GM12878 (cell line): ENCODE results near the gene IL21. TPM values are rescaled to one million over a fixed set of nuclear protein-coding genes. Genes with fewer than 3 reads are reported as not detected.

Source experiments
- ATAC-seq: fragments of 200-7000 bp; cut with Tn5 transposase; 3 replicates; pipeline ENCODE4 v1.9.1; 2020; ENCODE audit warnings: mild to moderate bottlenecking, moderate library complexity
- BruUV-seq: library from RNA; stranded (reverse); fragments of 400-500 nt; replicated peaks from 2 replicates; lab custom pipeline; 2021; lab: Mats Ljungman, UMichigan
- CTCF ChIA-PET: fragments of 300-600 bp; sonication (Branson Sonifier 250); formaldehyde crosslinking; extraction: SDS; loops from one replicate; lab custom pipeline; 2021; ENCODE audit warnings: inconsistent platforms; lab: Yijun Ruan, JAX
- POLR2A ChIA-PET: fragments of 350-600 bp; formaldehyde crosslinking; extraction: SDS; loops from one replicate; lab custom pipeline; 2021; ENCODE audit warnings: inconsistent platforms; lab: Charles Lee
- RAD21 ChIA-PET: fragments of 300-600 bp; sonication (Branson Sonifier 250); formaldehyde crosslinking; loops from one replicate; lab custom pipeline; 2023; ENCODE audit warnings: antibody characterized with exemption; ENCODE audit not compliant: unreplicated experiment; lab: Charles Lee
- SMC1A ChIA-PET: fragments of 300-600 bp; sonication (Branson Sonifier 250); formaldehyde crosslinking; loops from one replicate; lab custom pipeline; 2023; ENCODE audit not compliant: unreplicated experiment, uncharacterized antibody; lab: Charles Lee
- DNase-seq: peaks from one replicate; pipeline ENCODE4 v3.0.0-alpha.2; 2011; ENCODE audit warnings: low read depth, low spot score
- FAIRE-seq: peaks from 3 replicates; lab custom pipeline; 2011; peaks lifted over from hg19 to GRCh38; lab: Jason Lieb, UNC
- H2AFZ ChIP-seq: 2 replicates; pipeline ENCODE4 v1.6.0; 2011; ENCODE audit warnings: low read depth, low read length, control low read depth; ENCODE audit not compliant: control insufficient read depth
- H3K27ac ChIP-seq: 2 replicates; pipeline ENCODE4 v1.5.1; 2011; ENCODE audit warnings: control low read depth; ENCODE audit not compliant: control insufficient read depth, insufficient read depth
- H3K27me3 ChIP-seq, 2 experiments: replicated peaks in 1 of 2; 2 replicates each; pipeline versions ENCODE4 v1.6.0 to v1.6.1; 2011; ENCODE audit warnings: low read length in 1 of 2; ENCODE audit not compliant: control insufficient read depth in 2 of 2, insufficient read depth in 2 of 2
- H3K36me3 ChIP-seq, 2 experiments: 2 replicates each; pipeline ENCODE4 v1.5.1; 2011; ENCODE audit warnings: low read length in 1 of 2; ENCODE audit not compliant: control insufficient read depth in 2 of 2, insufficient read depth in 2 of 2
- H3K4me1 ChIP-seq: 2 replicates; pipeline ENCODE4 v1.6.1; 2011; ENCODE audit warnings: mild to moderate bottlenecking, low read length, moderate library complexity, mixed read lengths; ENCODE audit not compliant: control insufficient read depth, insufficient read depth
- H3K4me2 ChIP-seq: 2 replicates; pipeline ENCODE4 v1.6.0; 2011; ENCODE audit warnings: control low read depth; ENCODE audit not compliant: control insufficient read depth, insufficient read depth
- H3K4me3 ChIP-seq: fragments of 200-600 bp; sonication (generic); 2 replicates; pipeline ENCODE4 v1.5.1; 2016
- H3K79me2 ChIP-seq: 2 replicates; pipeline ENCODE4 v1.6.0; 2011; ENCODE audit warnings: low read length; ENCODE audit not compliant: control insufficient read depth, insufficient read depth
- H3K9ac ChIP-seq: 2 replicates; pipeline ENCODE4 v1.8.0; 2011; ENCODE audit warnings: low read length, control low read depth, mixed read lengths; ENCODE audit not compliant: control insufficient read depth, insufficient read depth
- H3K9me3 ChIP-seq: replicated peaks from 3 replicates; pipeline ENCODE4 v1.5.1; 2011; ENCODE audit warnings: mild to moderate bottlenecking, low read length; ENCODE audit not compliant: control insufficient read depth, insufficient read depth
- H4K20me1 ChIP-seq: 2 replicates; pipeline ENCODE4 v1.6.0; 2011; ENCODE audit not compliant: control insufficient read depth, insufficient read depth
- BMI1 ChIP-seq: fragments of 450-650 bp; IDR thresholded peaks from 2 replicates; pipeline ENCODE4 v1.6.1; 2016; ENCODE audit warnings: mild to moderate bottlenecking, moderate library complexity, borderline replicate concordance
- EGR1 ChIP-seq, 2 experiments: IDR thresholded peaks; 1 replicate in 1 of 2; 2 replicates in 1 of 2; pipeline ENCODE4 v1.6.1; 2011 to 2012; ENCODE audit warnings: low read depth in 2 of 2, low read length in 2 of 2, borderline replicate concordance in 1 of 2, mild to moderate bottlenecking in 1 of 2, moderate library complexity in 1 of 2
- FOXK2 ChIP-seq: fragments of 450-650 bp; IDR thresholded peaks from 2 replicates; pipeline ENCODE4 v1.6.1; 2017; ENCODE audit warnings: mild to moderate bottlenecking, moderate library complexity
- GATAD2B ChIP-seq: fragments of 450-650 bp; conservative IDR thresholded peaks from 2 replicates; pipeline ENCODE4 v1.6.1; 2017; ENCODE audit warnings: low read depth, mild to moderate bottlenecking, moderate library complexity
- HCFC1 ChIP-seq: fragments of 150-350 bp; IDR thresholded peaks from 2 replicates; pipeline ENCODE4 v1.6.1; 2014; ENCODE audit warnings: low read length
- HDGF ChIP-seq: fragments of 450-650 bp; IDR thresholded peaks from 2 replicates; pipeline ENCODE4 v1.6.1; 2016; ENCODE audit warnings: antibody characterized with exemption
- MEF2A ChIP-seq: IDR thresholded peaks from 2 replicates; pipeline ENCODE4 v1.6.1; 2011; ENCODE audit warnings: low read depth, mild to moderate bottlenecking, low read length, moderate library complexity; ENCODE audit not compliant: insufficient read depth
- NFIC ChIP-seq: IDR thresholded peaks from 2 replicates; pipeline ENCODE4 v1.6.1; 2012; ENCODE audit warnings: low read depth, mild to moderate bottlenecking, inconsistent platforms, low read length, moderate library complexity
- NR2F1 ChIP-seq: fragments of 450-650 bp; conservative IDR thresholded peaks from 2 replicates; pipeline ENCODE4 v1.6.1; 2017; ENCODE audit warnings: mild to moderate bottlenecking
- NRF1 ChIP-seq: conservative IDR thresholded peaks from 2 replicates; pipeline ENCODE4 v1.6.1; 2011; ENCODE audit warnings: mild to moderate bottlenecking, low read depth, low read length, improper control_type of control experiment
- PML ChIP-seq: IDR thresholded peaks from 2 replicates; pipeline ENCODE4 v1.6.1; 2012; ENCODE audit warnings: low read length, inconsistent platforms
- RELA ChIP-seq: fragments of 450-650 bp; IDR thresholded peaks from 2 replicates; pipeline ENCODE4 v1.8.0; 2014; ENCODE audit warnings: borderline replicate concordance; ENCODE audit not compliant: partially characterized antibody
- RUNX3 ChIP-seq: IDR thresholded peaks from 2 replicates; pipeline ENCODE4 v1.6.1; 2012; ENCODE audit warnings: low read length, inconsistent platforms
- SMAD5 ChIP-seq: IDR thresholded peaks from 2 replicates; pipeline ENCODE4 v1.6.1; 2016; ENCODE audit warnings: antibody characterized with exemption, low read depth
- SP1 ChIP-seq: IDR thresholded peaks from one replicate; pipeline ENCODE4 v1.6.1; 2011; ENCODE audit warnings: low read depth, low read length
- SREBF1 ChIP-seq: IDR thresholded peaks from 2 replicates; pipeline ENCODE4 v1.6.1; 2012; ENCODE audit warnings: mild to moderate bottlenecking, low read length
- SRF ChIP-seq, 2 experiments: IDR thresholded peaks; 2 replicates each; pipeline ENCODE4 v1.6.1; 2011; ENCODE audit warnings: low read depth in 2 of 2, low read length in 2 of 2, mild to moderate bottlenecking in 1 of 2, moderate library complexity in 1 of 2
- ZBED1 ChIP-seq: IDR thresholded peaks from 2 replicates; pipeline ENCODE4 v1.6.1; 2016; ENCODE audit warnings: borderline replicate concordance
- ZZZ3 ChIP-seq: IDR thresholded peaks from 2 replicates; pipeline ENCODE4 v1.6.1; 2011; ENCODE audit warnings: low read depth; ENCODE audit not compliant: control insufficient read depth, insufficient read length
- WGBS: methylation state at CpG from one replicate; pipeline ENCODE4 v1.1.6; 2016; ENCODE audit warnings: low lambda C conversion rate; ENCODE audit not compliant: insufficient replicate concordance, insufficient coverage; ENCODE audit errors: missing lambda C conversion rate; 5-methylcytosine and 5-hydroxymethylcytosine counted together
- in situ Hi-C: fragments of 300-500 bp; cut with MboI; formaldehyde crosslinking; loops from 9 replicates; pipeline ENCODE4 v1.14.3; 2018; ENCODE audit warnings: mixed read lengths
- intact Hi-C: fragments of 100-400 bp; cut with micrococcal nuclease; formaldehyde crosslinking; loops from one replicate; pipeline ENCODE4 v1.14.2; 2022; ENCODE audit not compliant: unreplicated experiment
- polyA plus RNA-seq, 11 experiments: library from polyadenylated mRNA; depleted of rRNA in 4 of 11; unstranded in 6 of 11; stranded (reverse) in 5 of 11; fragments of >200 nt; fragmentation: Nextera tagmentation in 4 of 11; fragmentation: Illumina TruSeq in 1 of 11; extraction: Ambion mirVana in 4 of 11; extraction: Trizol in 1 of 11; gene quantifications; 1 replicate in 1 of 11; 2 replicates in 10 of 11; pipeline versions ENCODE4 v1.2.1 to v1.2.3, GENCODE V29; 2011 to 2016; ENCODE audit warnings: inconsistent platforms in 2 of 11, missing spikeins in 2 of 11, low read depth in 1 of 11
- total RNA-seq, 4 experiments: library from RNA; depleted of rRNA in 3 of 4; stranded (reverse); fragments of >200 nt in 3 of 4; fragmentation: Illumina TruSeq in 1 of 4; extraction: Trizol in 1 of 4; gene quantifications; 2 replicates each; pipeline versions ENCODE4 v1.2.1 to v1.2.3, GENCODE V29; 2013 to 2021
- TF ChIP-seq, protein P1 (sequence below): fragments of 450-650 bp; conservative IDR thresholded peaks from 2 replicates; pipeline ENCODE4 v1.6.1; 2017; ENCODE audit warnings: mild to moderate bottlenecking, moderate library complexity

The IL21 gene
- total and polyA plus RNA-seq, 10 of the 15 experiments (the other 5 are each of a cell fraction or from before 2014, with no cell fraction given), result not detected

GRCh38 chr4:122612540-122612939 is 8.3 kb downstream of the IL21 start:
- RAD21 ChIA-PET, result no interaction called here
- Histone ChIP-seq H3K9ac (no peak overlapping the region), H2AFZ (no peak overlapping the region), H3K4me1 (no peaks in the 10 kb centered on the region), H3K79me2 (no peaks in the 10 kb centered on the region), H4K20me1 (no peaks in the 10 kb centered on the region), H3K9me3 (no peaks in the 10 kb centered on the region), H3K27ac (no peak overlapping the region), H3K4me2 (no peak overlapping the region), H3K27me3 (no peaks in the 10 kb centered on the region; a peak in 1 of 4 replicates), H3K36me3 (no peaks in the 10 kb centered on the region), H3K4me3 (no peak overlapping the region)
- intact Hi-C loops, result no loop called here
- SMC1A ChIA-PET, result interaction anchor here (0.7 to 1.3 kb wide), 3 partner anchors 12 to 105 kb away, joined by 3 to 5 read pairs (median 3); no protein-coding TSS in a partner anchor
- DNase-seq, result no peak
- in situ Hi-C loops, result no loop called here
- ATAC-seq, result no peak
- CTCF ChIA-PET, result interaction anchor here (1.4 to 2.0 kb wide), 2 partner anchors 10 to 712 kb away, joined by 4 to 11 read pairs; no protein-coding TSS in a partner anchor
- POLR2A ChIA-PET, result no interaction called here
- 40% methylated on average over 3 of the region's 3 CpGs for WGBS
- no peak for FAIRE-seq
- TF ChIP-seq NR2F1 (no peak), GATAD2B (no peak), PML (no peak), SRF (IDR thresholded peaks at IDR 0.05; ENCODE audit: low read depth in 2 of 2, low read length in 2 of 2) (no peak), SP1 (no peak), FOXK2 (no peak), SREBF1 (no peak), ZBED1 (no peak), EGR1 (IDR thresholded peaks at IDR 0.05; ENCODE audit: borderline replicate concordance in 1 of 2, low read depth in 2 of 2, low read length in 2 of 2) (no peak), RELA (no peak), HCFC1 (no peak), BMI1 (no peak), NFIC (no peak), MEF2A (no peak), RUNX3 (no peak), NRF1 (no peak), HDGF (no peak), SMAD5 (no peak), ZZZ3 (no peak)
- TF ChIP-seq, protein P1, sequence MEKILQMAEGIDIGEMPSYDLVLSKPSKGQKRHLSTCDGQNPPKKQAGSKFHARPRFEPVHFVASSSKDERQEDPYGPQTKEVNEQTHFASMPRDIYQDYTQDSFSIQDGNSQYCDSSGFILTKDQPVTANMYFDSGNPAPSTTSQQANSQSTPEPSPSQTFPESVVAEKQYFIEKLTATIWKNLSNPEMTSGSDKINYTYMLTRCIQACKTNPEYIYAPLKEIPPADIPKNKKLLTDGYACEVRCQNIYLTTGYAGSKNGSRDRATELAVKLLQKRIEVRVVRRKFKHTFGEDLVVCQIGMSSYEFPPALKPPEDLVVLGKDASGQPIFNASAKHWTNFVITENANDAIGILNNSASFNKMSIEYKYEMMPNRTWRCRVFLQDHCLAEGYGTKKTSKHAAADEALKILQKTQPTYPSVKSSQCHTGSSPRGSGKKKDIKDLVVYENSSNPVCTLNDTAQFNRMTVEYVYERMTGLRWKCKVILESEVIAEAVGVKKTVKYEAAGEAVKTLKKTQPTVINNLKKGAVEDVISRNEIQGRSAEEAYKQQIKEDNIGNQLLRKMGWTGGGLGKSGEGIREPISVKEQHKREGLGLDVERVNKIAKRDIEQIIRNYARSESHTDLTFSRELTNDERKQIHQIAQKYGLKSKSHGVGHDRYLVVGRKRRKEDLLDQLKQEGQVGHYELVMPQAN, result no peak
- no TSS peak for BruUV-seq
